ENCODE results near the gene L3MBTL2.
A peak's percentile ranks its signal among the peaks of the same experiment; 100 is the strongest.
"Not testable (repeated sequence)": the region's sequence is repeated elsewhere in the genome, so short reads cannot be mapped to it uniquely, and the experiment has no call there.

The L3MBTL2 gene

DNA sequence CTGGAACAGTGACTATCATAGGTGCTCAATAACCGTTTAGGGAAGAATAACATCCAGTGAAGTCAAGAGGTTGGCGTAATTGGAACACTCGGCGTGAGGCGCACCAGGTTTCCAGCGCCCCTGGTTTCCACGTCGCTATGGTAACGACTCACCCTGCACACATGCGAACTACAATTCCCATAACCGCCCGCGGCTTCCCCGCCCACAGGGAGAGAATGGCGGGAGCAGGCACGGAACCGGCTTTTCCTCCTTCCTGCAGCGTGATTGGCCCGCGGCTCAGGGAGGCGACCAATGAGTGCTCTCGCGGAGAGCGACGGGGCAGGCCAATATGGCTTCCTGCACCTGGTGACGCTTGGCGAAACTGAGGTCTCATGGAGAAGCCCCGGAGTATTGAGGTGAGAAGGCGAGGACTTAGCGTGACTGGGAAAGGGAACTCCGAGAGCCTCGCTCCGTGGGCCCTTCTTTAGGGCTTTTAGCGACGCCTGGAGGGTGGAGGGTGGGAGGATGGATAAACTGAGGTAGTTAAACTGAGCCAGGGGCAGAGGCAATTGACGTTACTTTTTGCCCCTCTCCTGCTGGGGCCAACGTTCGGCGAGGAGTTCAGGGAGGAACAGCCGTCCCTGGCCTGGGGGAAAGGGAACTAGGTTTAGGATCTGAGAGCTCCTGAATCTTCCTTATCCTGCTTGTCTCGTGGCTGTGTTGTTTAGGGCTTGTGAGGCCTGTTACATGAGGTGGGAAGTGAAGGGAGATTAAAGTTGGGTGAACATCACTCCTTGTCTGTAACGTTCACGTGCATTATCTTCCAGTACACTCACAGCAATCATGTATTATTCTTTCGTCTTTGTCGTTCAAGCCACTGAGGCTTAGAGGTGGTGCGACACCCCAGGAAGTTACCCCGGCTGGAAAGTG lies at the start of gene L3MBTL2:
Gene L3MBTL2, plus strand, starts transcription at position 321 of the 909 bp plus-strand sequence. Its CDS starts 51 bp downstream, at position 372.
- DNase-seq (ENCODE audit: low read depth, low spot score): peak; percentile 99

DNA sequence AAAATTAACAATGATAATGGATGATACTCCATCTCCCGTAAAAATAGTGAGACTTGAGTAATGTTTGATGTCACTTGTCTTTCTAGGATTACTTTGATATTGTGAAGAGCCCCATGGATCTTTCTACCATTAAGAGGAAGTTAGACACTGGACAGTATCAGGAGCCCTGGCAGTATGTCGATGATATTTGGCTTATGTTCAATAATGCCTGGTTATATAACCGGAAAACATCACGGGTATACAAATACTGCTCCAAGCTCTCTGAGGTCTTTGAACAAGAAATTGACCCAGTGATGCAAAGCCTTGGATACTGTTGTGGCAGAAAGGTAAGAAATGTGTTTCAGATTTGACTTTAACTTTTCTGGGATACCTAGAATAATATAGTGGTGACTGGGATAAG lies 48.0 kb upstream of the L3MBTL2 start:
- no peak for DNase-seq (ENCODE audit: low read depth, low spot score)

DNA sequence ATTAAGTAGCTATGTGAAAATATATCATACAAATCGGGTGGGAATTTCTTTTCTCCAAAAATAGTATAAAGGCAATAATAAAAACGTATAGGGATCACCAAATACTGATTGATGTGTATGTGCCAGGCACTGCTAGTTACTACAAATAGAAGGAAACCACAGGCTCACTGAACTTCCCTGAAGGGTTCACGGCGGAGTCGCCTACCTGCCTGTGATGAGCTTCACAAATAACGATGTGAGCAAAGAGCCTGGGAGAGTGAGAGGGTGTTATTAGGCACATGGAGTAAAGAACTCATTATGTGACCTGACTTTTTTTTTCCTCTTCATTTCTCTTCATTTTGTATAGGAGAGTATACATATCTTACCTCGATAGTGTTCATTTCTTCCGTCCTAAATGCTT lies 36.0 kb upstream of the L3MBTL2 start:
- DNase-seq (ENCODE audit: low read depth, low spot score): no peak

DNA sequence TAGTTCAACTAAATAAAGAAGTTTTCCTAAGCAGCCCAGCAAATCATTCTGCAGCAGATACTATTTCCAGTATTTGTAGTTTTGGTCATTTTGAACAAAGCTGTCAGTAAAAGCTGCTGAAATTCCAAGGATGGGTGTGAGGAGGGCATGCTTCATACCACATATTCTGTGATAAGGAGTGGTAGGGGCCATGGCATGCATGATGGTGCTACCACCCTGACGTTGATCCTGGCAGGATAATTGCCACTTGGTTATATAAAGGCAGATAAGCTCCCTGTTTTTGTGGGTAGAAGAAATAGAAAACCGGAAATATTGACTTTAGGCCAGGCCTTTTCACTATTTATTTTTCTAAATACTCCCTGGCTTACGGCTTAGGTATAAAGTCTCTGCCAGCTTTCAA lies 33.1 kb upstream of the L3MBTL2 start:
- no peak for DNase-seq (ENCODE audit: low read depth, low spot score)

DNA sequence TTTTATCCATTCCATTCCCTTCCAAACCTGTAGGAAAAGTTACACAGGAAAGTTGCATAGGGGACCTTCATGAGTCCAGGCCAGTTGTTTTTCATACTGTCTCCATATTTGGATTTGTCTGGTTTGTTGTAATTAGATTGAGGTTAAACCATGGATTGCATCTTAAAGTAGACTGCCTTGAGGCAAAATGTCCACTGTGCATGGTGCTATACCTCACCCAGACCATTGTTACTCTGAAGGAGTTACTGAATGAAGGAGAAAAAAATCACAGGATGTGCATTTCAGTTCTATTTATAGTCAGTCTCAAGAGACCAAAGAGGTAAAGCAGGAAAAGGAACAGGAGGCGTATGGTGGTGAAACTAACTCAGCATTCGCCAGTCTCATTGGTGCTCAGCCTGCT lies 29.6 kb upstream of the L3MBTL2 start:
- DNase-seq (ENCODE audit: low read depth, low spot score): no peak

DNA sequence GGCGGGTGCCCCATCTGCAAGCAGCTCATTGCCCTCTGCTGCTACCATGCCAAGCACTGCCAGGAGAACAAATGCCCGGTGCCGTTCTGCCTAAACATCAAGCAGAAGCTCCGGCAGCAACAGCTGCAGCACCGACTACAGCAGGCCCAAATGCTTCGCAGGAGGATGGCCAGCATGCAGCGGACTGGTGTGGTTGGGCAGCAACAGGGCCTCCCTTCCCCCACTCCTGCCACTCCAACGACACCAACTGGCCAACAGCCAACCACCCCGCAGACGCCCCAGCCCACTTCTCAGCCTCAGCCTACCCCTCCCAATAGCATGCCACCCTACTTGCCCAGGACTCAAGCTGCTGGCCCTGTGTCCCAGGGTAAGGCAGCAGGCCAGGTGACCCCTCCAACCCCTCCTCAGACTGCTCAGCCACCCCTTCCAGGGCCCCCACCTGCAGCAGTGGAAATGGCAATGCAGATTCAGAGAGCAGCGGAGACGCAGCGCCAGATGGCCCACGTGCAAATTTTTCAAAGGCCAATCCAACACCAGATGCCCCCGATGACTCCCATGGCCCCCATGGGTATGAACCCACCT lies 28.0 kb upstream of the L3MBTL2 start:
- no peak for DNase-seq (ENCODE audit: low read depth, low spot score)

DNA sequence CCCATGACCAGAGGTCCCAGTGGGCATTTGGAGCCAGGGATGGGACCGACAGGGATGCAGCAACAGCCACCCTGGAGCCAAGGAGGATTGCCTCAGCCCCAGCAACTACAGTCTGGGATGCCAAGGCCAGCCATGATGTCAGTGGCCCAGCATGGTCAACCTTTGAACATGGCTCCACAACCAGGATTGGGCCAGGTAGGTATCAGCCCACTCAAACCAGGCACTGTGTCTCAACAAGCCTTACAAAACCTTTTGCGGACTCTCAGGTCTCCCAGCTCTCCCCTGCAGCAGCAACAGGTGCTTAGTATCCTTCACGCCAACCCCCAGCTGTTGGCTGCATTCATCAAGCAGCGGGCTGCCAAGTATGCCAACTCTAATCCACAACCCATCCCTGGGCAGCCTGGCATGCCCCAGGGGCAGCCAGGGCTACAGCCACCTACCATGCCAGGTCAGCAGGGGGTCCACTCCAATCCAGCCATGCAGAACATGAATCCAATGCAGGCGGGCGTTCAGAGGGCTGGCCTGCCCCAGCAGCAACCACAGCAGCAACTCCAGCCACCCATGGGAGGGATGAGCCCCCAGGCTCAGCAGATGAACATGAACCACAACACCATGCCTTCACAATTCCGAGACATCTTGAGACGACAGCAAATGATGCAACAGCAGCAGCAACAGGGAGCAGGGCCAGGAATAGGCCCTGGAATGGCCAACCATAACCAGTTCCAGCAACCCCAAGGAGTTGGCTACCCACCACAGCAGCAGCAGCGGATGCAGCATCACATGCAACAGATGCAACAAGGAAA lies 27.3 kb upstream of the L3MBTL2 start:
- no peak for DNase-seq (ENCODE audit: low read depth, low spot score)

DNA sequence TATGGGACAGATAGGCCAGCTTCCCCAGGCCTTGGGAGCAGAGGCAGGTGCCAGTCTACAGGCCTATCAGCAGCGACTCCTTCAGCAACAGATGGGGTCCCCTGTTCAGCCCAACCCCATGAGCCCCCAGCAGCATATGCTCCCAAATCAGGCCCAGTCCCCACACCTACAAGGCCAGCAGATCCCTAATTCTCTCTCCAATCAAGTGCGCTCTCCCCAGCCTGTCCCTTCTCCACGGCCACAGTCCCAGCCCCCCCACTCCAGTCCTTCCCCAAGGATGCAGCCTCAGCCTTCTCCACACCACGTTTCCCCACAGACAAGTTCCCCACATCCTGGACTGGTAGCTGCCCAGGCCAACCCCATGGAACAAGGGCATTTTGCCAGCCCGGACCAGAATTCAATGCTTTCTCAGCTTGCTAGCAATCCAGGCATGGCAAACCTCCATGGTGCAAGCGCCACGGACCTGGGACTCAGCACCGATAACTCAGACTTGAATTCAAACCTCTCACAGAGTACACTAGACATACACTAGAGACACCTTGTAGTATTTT lies 26.6 kb upstream of the L3MBTL2 start:
- DNase-seq (ENCODE audit: low read depth, low spot score): no peak

DNA sequence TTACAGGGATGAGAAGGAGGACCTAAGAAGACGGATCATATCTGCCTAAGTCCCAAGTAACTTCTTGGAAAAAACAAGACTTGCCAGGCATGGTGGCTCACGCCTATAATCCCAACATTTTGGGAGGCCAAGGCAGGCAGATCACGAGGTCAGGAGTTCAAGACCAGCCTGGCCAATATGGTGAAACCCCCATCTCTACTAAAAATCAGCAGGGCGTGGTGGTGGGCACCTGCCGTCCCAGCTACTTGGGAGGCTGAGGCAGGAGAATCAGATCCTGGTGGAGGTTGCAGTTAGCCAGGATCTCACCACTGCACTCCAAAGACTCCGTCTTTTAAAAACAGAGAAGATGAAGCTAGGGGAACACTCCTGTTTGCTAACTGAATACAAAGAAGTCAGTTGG lies 24.8 kb upstream of the L3MBTL2 start:
- not testable (repeated sequence) for DNase-seq (ENCODE audit: low read depth, low spot score)

DNA sequence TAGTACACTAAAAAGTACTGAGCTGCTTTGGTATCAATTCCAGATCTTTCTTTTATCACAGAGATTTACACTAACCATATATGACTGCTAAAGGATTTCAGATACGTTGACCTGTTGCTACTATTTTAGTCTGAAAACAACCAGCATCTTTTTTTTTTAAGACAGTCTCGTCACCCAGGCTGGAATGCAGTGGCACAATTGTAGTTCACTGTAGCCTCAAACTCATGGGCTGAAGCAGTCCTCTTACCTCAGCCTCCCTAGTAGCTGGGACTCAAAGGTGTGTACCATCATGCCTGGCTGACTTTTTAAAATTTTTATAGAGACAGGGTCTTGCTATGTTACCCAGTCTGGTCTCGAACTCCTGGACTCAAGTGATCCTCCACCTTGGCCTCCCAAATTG lies 24.2 kb upstream of the L3MBTL2 start:
- DNase-seq (ENCODE audit: low read depth, low spot score): no peak

DNA sequence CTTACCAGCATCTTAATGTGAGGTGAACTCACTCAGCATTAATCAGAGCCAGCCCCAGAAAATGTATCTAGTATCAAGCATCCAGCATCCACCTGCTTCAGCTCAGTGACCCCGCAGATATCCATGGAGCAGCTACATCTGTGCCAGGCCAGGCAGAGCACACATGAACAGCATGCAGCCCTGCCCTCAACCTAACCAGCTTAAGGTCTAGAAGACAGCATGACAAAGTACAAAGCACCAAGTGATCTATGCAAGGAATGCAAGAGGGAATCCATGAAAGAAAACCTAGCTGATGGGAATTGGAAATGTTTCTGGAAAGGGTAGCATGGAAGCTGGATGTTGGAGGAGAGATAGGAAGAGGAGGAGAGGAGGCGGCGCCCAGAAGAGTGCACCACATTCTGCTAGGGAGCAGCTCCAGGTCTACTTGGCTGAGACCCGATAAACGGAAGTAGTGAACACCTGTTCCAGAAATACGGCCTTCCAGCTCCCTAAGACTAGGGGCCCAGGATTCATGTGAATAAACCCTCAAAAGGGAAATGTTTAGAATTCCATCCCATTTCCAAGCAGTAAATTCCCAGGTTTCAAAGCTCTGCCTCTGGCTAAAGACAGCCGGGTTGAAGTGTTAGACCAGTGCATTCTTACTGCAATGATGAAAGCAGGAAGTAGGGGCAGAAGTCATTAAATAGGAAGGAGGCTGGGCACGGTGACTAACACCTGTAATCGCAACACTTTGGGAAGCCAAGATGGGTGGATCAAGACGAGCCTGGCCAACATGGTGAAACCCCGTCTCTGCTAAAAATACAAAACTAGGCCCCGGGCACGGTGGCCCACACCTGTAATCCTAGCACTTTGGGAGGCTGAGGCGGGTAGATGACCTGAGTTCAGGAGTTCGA lies 23.5 kb upstream of the L3MBTL2 start:
- peak; percentile 78 for DNase-seq (ENCODE audit: low read depth, low spot score)

DNA sequence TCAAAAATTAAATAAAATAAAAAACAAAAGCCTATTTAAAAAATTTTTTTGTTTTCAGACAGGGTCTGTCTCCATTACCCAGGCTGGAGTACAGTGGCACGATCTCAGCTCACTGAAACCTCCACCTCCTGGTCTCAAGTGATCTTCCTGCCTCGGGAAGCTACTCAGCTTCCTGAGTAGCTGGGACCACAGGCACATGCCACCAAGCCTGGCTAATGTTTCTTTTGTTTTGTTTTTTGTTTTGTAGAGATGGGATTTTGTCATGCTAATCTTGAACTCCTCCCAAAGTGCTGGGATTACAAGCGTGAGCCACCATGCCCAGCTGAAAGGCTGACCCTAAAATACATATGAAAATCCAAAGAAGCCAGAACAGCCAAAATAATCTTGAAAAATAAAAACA lies 20.4 kb upstream of the L3MBTL2 start:
- DNase-seq (ENCODE audit: low read depth, low spot score): peak; percentile 85

DNA sequence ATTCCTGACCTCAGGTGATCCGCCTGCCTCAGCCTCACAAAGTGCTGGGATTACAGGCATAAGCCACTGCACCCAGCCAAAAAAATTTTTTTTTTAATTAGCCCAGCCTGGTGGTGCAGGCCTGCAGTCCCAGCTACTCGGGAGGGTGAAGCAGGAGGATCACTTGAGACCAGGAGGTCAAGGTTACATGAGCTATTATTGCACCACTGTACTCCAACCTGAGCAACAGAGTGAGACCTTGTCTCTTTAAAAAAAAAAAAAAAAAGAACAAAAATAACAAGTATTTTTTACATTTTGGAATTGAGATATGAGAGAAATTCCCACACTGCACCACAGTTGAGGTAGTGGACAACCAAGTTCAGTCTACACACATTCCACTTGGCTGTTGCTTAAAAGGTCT lies 13.6 kb upstream of the L3MBTL2 start:
- no peak for DNase-seq (ENCODE audit: low read depth, low spot score)

DNA sequence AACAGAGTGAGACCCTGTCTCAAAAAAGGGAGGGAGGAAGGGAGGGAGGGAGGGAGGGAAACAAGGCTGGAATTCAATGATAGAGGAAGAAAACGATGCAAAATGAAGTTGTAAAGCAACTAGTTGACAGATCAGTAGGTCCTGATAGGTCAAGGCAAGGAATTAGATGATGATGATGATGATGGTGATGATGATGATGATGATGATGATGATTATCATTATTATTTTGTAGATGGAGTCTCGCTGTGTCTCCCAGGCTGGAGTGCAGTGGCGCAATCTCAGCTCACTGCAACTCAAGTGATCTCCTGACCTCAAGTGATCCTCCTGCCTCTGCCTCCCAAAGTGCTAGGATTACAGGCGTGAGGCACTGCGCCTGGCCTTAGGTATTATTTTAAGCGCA lies 11.3 kb upstream of the L3MBTL2 start:
- no peak for DNase-seq (ENCODE audit: low read depth, low spot score)

DNA sequence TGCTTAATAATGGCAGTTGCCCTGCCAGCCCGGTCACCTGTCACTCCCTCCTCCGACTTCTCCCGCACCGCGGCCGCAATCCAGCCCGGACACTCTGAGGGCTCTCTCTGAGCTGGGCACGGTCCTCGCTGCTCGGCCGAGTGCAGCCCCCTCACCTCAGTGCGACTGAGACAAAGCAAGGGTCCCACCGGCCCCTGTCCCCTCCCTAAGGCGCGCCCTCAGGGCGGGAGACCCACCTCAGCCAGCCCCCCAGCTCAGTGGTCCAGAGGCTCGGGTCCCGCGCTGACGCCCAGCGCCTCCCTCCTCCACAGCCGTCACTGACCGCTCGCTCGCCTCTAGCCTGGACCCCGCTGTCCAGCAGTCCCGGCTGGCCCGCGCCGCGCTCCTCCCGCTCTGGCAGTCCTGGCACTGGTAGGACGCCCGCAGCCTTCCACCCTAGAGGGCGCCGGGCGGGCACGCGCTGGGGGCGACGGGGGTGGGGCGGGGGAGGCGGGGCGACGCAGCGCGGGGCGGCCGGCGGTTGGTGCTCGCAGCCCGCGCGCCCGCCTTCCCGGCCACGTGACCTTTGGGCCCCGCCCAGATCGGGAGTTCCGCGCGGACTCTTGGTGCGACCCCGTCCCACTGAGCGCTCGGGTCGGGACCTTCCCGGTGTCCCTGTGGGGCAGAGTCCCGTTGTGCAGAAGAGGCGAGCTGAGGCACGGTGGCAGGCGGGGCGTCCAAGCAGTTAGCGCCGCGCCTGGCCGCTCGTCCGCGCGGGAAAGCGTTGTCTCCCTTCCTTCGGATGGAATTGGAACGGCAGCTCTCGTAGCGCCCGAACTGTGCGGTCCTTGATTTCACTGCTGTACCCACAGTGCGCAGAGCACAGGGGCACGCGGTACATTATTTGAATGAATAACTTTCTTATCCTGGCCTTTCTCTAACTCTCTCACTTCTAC lies 7.8 kb upstream of the L3MBTL2 start:
- peak; percentile 73 for DNase-seq (ENCODE audit: low read depth, low spot score)

DNA sequence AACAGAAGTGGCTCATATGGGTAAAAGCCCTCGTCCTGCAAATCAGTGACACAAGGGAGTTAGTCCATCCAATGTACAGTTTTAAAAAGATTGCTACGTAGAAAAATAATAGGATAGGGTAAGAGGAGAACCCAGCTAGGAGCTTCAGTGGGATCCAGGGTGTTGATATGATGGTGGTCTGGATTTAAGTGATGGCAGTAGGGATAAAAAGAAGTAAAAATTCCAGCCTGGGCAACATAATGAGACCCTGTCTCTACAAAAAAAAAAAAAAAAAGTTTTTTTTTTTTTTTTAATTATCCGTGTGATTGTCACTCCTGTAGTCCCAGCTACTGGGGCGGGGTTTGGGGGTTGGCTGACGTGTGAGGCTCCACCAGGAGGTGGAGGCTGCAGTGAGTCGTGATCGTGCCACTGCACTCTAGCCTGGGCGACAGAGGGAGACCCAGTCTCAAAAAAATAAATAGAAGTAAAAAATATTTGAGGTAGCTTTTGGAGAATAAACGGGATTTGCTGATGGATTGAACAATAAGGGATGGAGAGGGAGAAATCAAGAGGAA lies 7.0 kb upstream of the L3MBTL2 start:
- DNase-seq (ENCODE audit: low read depth, low spot score): no peak

DNA sequence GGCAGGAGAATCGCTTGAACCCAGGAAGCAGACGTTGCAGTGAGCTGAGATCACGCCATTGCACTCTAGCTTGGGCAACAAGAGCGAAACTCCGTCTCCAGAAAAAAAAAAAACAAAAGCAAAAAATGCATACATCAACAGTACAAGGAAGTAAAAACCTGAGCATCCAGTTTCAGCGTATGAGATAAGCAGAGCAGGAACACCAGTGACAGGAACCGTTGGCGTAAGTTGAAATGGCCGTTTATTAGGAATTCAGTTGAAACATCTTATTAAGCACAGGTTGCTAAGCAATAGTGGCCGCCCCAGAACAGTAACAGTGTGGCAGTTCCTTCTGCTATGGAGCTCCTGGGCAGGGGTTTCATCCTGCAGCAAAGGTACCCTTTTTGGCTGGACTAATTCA lies 4.0 kb upstream of the L3MBTL2 start:
- DNase-seq (ENCODE audit: low read depth, low spot score): no peak

DNA sequence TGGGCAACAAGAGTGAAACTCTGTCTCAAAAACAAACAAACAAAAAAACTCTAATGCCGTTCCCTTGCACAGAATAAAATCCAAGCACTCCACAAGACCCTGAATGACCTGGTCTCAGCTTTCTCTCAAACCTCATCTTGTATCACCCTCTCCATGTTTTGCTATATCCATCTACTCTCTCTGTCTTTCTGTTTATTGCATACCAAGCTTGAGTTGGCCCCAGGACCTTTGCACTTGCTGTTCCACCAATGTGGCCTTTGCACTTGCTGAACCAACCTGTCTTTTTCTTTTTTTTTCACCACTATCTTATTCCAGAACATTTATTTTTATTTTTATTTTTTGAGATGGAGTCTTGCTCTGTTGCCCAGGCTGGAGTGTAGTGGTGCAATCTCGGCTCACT lies 2.0 kb upstream of the L3MBTL2 start:
- no peak for DNase-seq (ENCODE audit: low read depth, low spot score)

DNA sequence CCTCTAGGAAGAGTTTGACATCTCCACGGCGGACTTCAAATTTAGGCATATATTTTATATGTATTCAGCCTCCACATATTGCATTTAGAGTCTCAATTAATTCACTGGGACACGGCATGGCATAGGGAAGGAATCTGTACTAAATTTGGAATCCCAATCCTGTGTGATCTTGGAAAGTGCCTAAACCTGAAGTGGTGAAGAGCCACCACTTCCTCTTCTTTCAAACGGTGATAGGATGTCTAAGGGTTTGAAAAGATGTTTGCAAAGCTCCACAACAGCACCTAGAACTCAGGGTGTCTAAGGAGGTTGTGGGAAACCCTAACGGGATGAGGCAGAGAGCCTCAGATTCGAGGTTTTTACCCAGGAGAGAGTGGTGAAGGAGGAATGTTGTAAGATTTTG lies 1.0 kb upstream of the L3MBTL2 start:
- no peak for DNase-seq (ENCODE audit: low read depth, low spot score)

DNA sequence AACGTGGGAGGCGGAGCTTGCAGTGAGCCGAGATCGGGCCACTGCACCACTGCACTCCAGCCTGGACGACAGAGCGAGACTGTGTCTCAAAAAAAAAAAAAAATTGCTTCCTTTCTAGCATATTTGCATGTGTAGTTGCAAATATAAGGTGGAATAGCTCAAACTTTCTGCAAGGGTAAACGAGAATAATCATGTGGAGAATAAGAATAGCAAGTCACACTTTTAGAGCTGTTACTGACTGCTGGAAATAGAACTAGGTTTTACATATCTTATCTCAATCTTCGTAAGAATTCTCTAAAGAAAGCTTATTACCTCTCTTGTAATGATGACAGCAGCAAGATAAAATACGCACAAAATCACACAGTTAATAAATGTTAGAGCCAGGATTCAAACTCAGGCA lies 1.6 kb downstream of the L3MBTL2 start:
- no peak for DNase-seq (ENCODE audit: low read depth, low spot score)

All from ELF-1 (cell line).